Measurements from ENCODE around the gene GPR3.

Gene GPR3

GRCh38 chr1:27360159-27361043, 32.0 kb upstream of the GPR3 start:
- Histone ChIP-seq H3K4me3 (ENCODE audit: low read length) (no peak overlapping the region), H3K9ac (ENCODE audit: low read depth, low read length) (no peak overlapping the region), H3K4me2 (ENCODE audit: low read length) (no peak overlapping the region), H3K4me1 (ENCODE audit: control insufficient read depth, insufficient read depth, low read length) (peaks cover 8% of the 10 kb centered on the region), H3K27me3 (ENCODE audit: control insufficient read depth, insufficient read depth, low read length) (no peaks in the 10 kb centered on the region), H3K9me3 (replicated peaks; ENCODE audit: low read length) (no peaks in the 10 kb centered on the region), H3K36me3 (ENCODE audit: insufficient read depth, low read length) (peaks cover 81% of the 10 kb centered on the region)

- Histone ChIP-seq H3K27me3 (ENCODE audit: control insufficient read depth, insufficient read depth, low read length) (no peaks in the 10 kb centered on the region), H3K4me1 (ENCODE audit: control insufficient read depth, insufficient read depth, low read length) (peaks cover 8% of the 10 kb centered on the region), H3K9ac (ENCODE audit: low read depth, low read length) (no peak overlapping the region), H3K4me3 (ENCODE audit: low read length) (no peak overlapping the region), H3K36me3 (ENCODE audit: insufficient read depth, low read length) (peaks cover 74% of the 10 kb centered on the region), H3K9me3 (replicated peaks; ENCODE audit: low read length) (no peaks in the 10 kb centered on the region), H3K4me2 (ENCODE audit: low read length) (no peak overlapping the region)
These were observed 31.4 kb upstream of the GPR3 start for GRCh38 chr1:27361044-27361402.

- H3K4me2 ChIP-seq (ENCODE audit: low read length), result no peak overlapping the region
- no peak overlapping the region for H3K4me3 ChIP-seq (ENCODE audit: low read length)
- no peaks in the 10 kb centered on the region for H3K9me3 ChIP-seq (replicated peaks; ENCODE audit: low read length)
- H3K27me3 ChIP-seq (ENCODE audit: control insufficient read depth, insufficient read depth, low read length), result no peaks in the 10 kb centered on the region
- H3K36me3 ChIP-seq (ENCODE audit: insufficient read depth, low read length), result peaks cover 69% of the 10 kb centered on the region
- no peak overlapping the region for H3K9ac ChIP-seq (ENCODE audit: low read depth, low read length)
- H3K4me1 ChIP-seq (ENCODE audit: control insufficient read depth, insufficient read depth, low read length), result peaks cover 8% of the 10 kb centered on the region
These were observed 30.9 kb upstream of the GPR3 start for GRCh38 chr1:27361553-27361952.

- no peaks in the 10 kb centered on the region for H3K9me3 ChIP-seq (replicated peaks; ENCODE audit: low read length)
- no peaks in the 10 kb centered on the region for H3K27me3 ChIP-seq (ENCODE audit: control insufficient read depth, insufficient read depth, low read length)
- H3K36me3 ChIP-seq (ENCODE audit: insufficient read depth, low read length), result peaks cover 50% of the 10 kb centered on the region
- H3K4me1 ChIP-seq (ENCODE audit: control insufficient read depth, insufficient read depth, low read length), result peaks cover 15% of the 10 kb centered on the region
- H3K4me2 ChIP-seq (ENCODE audit: low read length), result no peak overlapping the region
- H3K9ac ChIP-seq (ENCODE audit: low read depth, low read length), result no peak overlapping the region
- H3K4me3 ChIP-seq (ENCODE audit: low read length), result no peak overlapping the region
These were observed 28.4 kb upstream of the GPR3 start for GRCh38 chr1:27363766-27364695.

- H3K4me2 ChIP-seq (ENCODE audit: low read length), result peak overlapping the region; percentile 92
- H3K9me3 ChIP-seq (replicated peaks; ENCODE audit: low read length), result no peaks in the 10 kb centered on the region
- peaks cover 15% of the 10 kb centered on the region for H3K4me1 ChIP-seq (ENCODE audit: control insufficient read depth, insufficient read depth, low read length)
- peak overlapping the region; percentile 96 for H3K9ac ChIP-seq (ENCODE audit: low read depth, low read length)
- peak overlapping the region; percentile 96 for H3K4me3 ChIP-seq (ENCODE audit: low read length)
- peaks cover 42% of the 10 kb centered on the region for H3K36me3 ChIP-seq (ENCODE audit: insufficient read depth, low read length)
- H3K27me3 ChIP-seq (ENCODE audit: control insufficient read depth, insufficient read depth, low read length), result no peaks in the 10 kb centered on the region
These were observed 27.6 kb upstream of the GPR3 start for GRCh38 chr1:27364696-27365371.

GRCh38 chr1:27365372-27366112, 26.9 kb upstream of the GPR3 start:
- Histone ChIP-seq H3K9me3 (replicated peaks; ENCODE audit: low read length) (no peaks in the 10 kb centered on the region), H3K36me3 (ENCODE audit: insufficient read depth, low read length) (peaks cover 38% of the 10 kb centered on the region), H3K9ac (ENCODE audit: low read depth, low read length) (peak overlapping the region; percentile 96), H3K4me2 (ENCODE audit: low read length) (peak overlapping the region; percentile 92), H3K27me3 (ENCODE audit: control insufficient read depth, insufficient read depth, low read length) (no peaks in the 10 kb centered on the region), H3K4me1 (ENCODE audit: control insufficient read depth, insufficient read depth, low read length) (peaks cover 15% of the 10 kb centered on the region), H3K4me3 (ENCODE audit: low read length) (peak overlapping the region; percentile 96)

- peak overlapping the region; percentile 96 for H3K9ac ChIP-seq (ENCODE audit: low read depth, low read length)
- H3K9me3 ChIP-seq (replicated peaks; ENCODE audit: low read length), result no peaks in the 10 kb centered on the region
- H3K4me1 ChIP-seq (ENCODE audit: control insufficient read depth, insufficient read depth, low read length), result peaks cover 15% of the 10 kb centered on the region
- peak overlapping the region; percentile 92 for H3K4me2 ChIP-seq (ENCODE audit: low read length)
- H3K4me3 ChIP-seq (ENCODE audit: low read length), result peak overlapping the region; percentile 96
- no peaks in the 10 kb centered on the region for H3K27me3 ChIP-seq (ENCODE audit: control insufficient read depth, insufficient read depth, low read length)
- peaks cover 33% of the 10 kb centered on the region for H3K36me3 ChIP-seq (ENCODE audit: insufficient read depth, low read length)
These were observed 26.4 kb upstream of the GPR3 start for GRCh38 chr1:27366113-27366410.

- H3K4me3 ChIP-seq (ENCODE audit: low read length), result peak within 1 kb of the TSS; percentile 96
- H3K27me3 ChIP-seq (ENCODE audit: control insufficient read depth, insufficient read depth, low read length), result no peaks in the 10 kb centered on the region
- H3K4me2 ChIP-seq (ENCODE audit: low read length), result peak within 1 kb of the TSS; percentile 92
- peaks cover 15% of the 10 kb centered on the region for H3K4me1 ChIP-seq (ENCODE audit: control insufficient read depth, insufficient read depth, low read length)
- peaks cover 28% of the 10 kb centered on the region for H3K36me3 ChIP-seq (ENCODE audit: insufficient read depth, low read length)
- H3K9ac ChIP-seq (ENCODE audit: low read depth, low read length), result peak within 1 kb of the TSS; percentile 96
- H3K9me3 ChIP-seq (replicated peaks; ENCODE audit: low read length), result no peaks in the 10 kb centered on the region
These were observed 25.8 kb upstream of the GPR3 start, which contains the start of gene MAP3K6 for GRCh38 chr1:27366411-27367159. Gene MAP3K6, minus strand, starts transcription at chr1:27366961. Its CDS starts 364 bp downstream, at chr1:27366597.

GRCh38 chr1:27367160-27367650, 25.2 kb upstream of the GPR3 start:
- Histone ChIP-seq H3K4me2 (ENCODE audit: low read length) (peak overlapping the region; percentile 92), H3K36me3 (ENCODE audit: insufficient read depth, low read length) (peaks cover 22% of the 10 kb centered on the region), H3K9me3 (replicated peaks; ENCODE audit: low read length) (no peaks in the 10 kb centered on the region), H3K9ac (ENCODE audit: low read depth, low read length) (peak overlapping the region; percentile 96), H3K27me3 (ENCODE audit: control insufficient read depth, insufficient read depth, low read length) (no peaks in the 10 kb centered on the region), H3K4me3 (ENCODE audit: low read length) (peak overlapping the region; percentile 96), H3K4me1 (ENCODE audit: control insufficient read depth, insufficient read depth, low read length) (peaks cover 15% of the 10 kb centered on the region)

GRCh38 chr1:27368869-27369582, 23.4 kb upstream of the GPR3 start:
- Histone ChIP-seq H3K4me1 (ENCODE audit: control insufficient read depth, insufficient read depth, low read length) (peaks cover 15% of the 10 kb centered on the region), H3K4me2 (ENCODE audit: low read length) (no peak overlapping the region), H3K9ac (ENCODE audit: low read depth, low read length) (no peak overlapping the region), H3K36me3 (ENCODE audit: insufficient read depth, low read length) (peaks cover 4% of the 10 kb centered on the region), H3K4me3 (ENCODE audit: low read length) (no peak overlapping the region), H3K27me3 (ENCODE audit: control insufficient read depth, insufficient read depth, low read length) (no peaks in the 10 kb centered on the region), H3K9me3 (replicated peaks; ENCODE audit: low read length) (no peaks in the 10 kb centered on the region)
